ENCODE measurements around the gene CFAP97D2.

CFAP97D2 gene

GRCh38 chr13:114200399-114200911 is 21.4 kb downstream of the CFAP97D2 start:
- peak; percentile 42 for DNase-seq (ENCODE audit: low spot score)

GRCh38 chr13:114202581-114202980 is 23.5 kb downstream of the CFAP97D2 start:
- no peak for DNase-seq (ENCODE audit: low spot score)

- DNase-seq (ENCODE audit: low spot score) = no peak
Measured at GRCh38 chr13:114203536-114203935, 24.5 kb downstream of the CFAP97D2 start.

GRCh38 chr13:114204894-114205293 is 25.8 kb downstream of the CFAP97D2 start:
- no peak for DNase-seq (ENCODE audit: low spot score)

- no peak for DNase-seq (ENCODE audit: low spot score)
Measured at GRCh38 chr13:114208134-114208533, 29.1 kb downstream of the CFAP97D2 start.

GRCh38 chr13:114211446-114212157 is 32.5 kb downstream of the CFAP97D2 start:
- no peak for DNase-seq (ENCODE audit: low spot score)

- no peak for DNase-seq (ENCODE audit: low spot score)
Measured at GRCh38 chr13:114212158-114212495, 33.1 kb downstream of the CFAP97D2 start.

GRCh38 chr13:114213980-114214379 is 34.9 kb downstream of the CFAP97D2 start:
- DNase-seq (ENCODE audit: low spot score) = no peak

- no peak for DNase-seq (ENCODE audit: low spot score)
Measured at GRCh38 chr13:114219392-114219791, 40.3 kb downstream of the CFAP97D2 start.

- DNase-seq (ENCODE audit: low spot score) = no peak
Measured at GRCh38 chr13:114222461-114222968, 43.5 kb downstream of the CFAP97D2 start.

- no peak for DNase-seq (ENCODE audit: low spot score)
Measured at GRCh38 chr13:114224201-114224600, 45.1 kb downstream of the CFAP97D2 start.

- DNase-seq (ENCODE audit: low spot score) = no peak
Measured at GRCh38 chr13:114225610-114226009, 46.6 kb downstream of the CFAP97D2 start.

GRCh38 chr13:114226088-114226487 is 47.0 kb downstream of the CFAP97D2 start:
- no peak for DNase-seq (ENCODE audit: low spot score)

- peak; percentile 92 for DNase-seq (ENCODE audit: low spot score)
Measured at GRCh38 chr13:114226699-114227323, 47.8 kb downstream of the CFAP97D2 start.

GRCh38 chr13:114227528-114227927 is 48.5 kb downstream of the CFAP97D2 start:
- no peak for DNase-seq (ENCODE audit: low spot score)

- no peak for DNase-seq (ENCODE audit: low spot score)
Measured at GRCh38 chr13:114228176-114228575, 49.1 kb downstream of the CFAP97D2 start.

GRCh38 chr13:114229506-114229905 is 50.4 kb downstream of the CFAP97D2 start:
- DNase-seq (ENCODE audit: low spot score) = no peak

- peak; percentile 67 for DNase-seq (ENCODE audit: low spot score)
Measured at GRCh38 chr13:114230117-114230516, 51.1 kb downstream of the CFAP97D2 start.

GRCh38 chr13:114230575-114230974 is 51.5 kb downstream of the CFAP97D2 start:
- DNase-seq (ENCODE audit: low spot score) = peak; percentile 69

GRCh38 chr13:114231886-114232285 is 52.8 kb downstream of the CFAP97D2 start:
- no peak for DNase-seq (ENCODE audit: low spot score)

GRCh38 chr13:114234266-114234644 is 55.2 kb downstream of the CFAP97D2 start:
- no peak for DNase-seq (ENCODE audit: low spot score)

GRCh38 chr13:114234645-114235421 is 55.8 kb downstream of the CFAP97D2 start, which contains the start of gene CDC16:
CDC16 (plus strand) TSS chr13:114234897; CDS start chr13:114235085, 188 bp downstream.
- DNase-seq (ENCODE audit: low spot score) = peak; percentile 98

- no peak for DNase-seq (ENCODE audit: low spot score)
Measured at GRCh38 chr13:114235697-114236096, 56.6 kb downstream of the CFAP97D2 start.
